Uterus (tissue), 4 donors: ENCODE measurements around the gene CCDC102B. TPM values are rescaled to one million over a fixed set of nuclear protein-coding genes. Genes with fewer than 3 reads are reported as not detected.

ENCODE experiments used
- DNase-seq, 2 donors: peaks; one replicate each; pipeline ENCODE4 v3.0.0-alpha.2; 2019 to 2020
- H3K27ac ChIP-seq, 2 donors: fragments of 200-600 bp; sonication (generic); 1 replicate in 1 of 2; 2 replicates in 1 of 2; pipeline ENCODE4 v1.5.1; 2016 to 2018
- H3K27me3 ChIP-seq, 2 donors: fragments of 200-600 bp; sonication (generic); one replicate each; pipeline ENCODE4 v1.5.1; 2018 to 2019; ENCODE audit warnings: control low read depth in 1 of 2
- H3K36me3 ChIP-seq, 2 donors: fragments of 200-600 bp; sonication (generic); one replicate each; pipeline ENCODE4 v1.5.1; 2019; ENCODE audit warnings: control low read depth in 1 of 2
- H3K4me1 ChIP-seq, 2 donors: fragments of 200-600 bp; sonication (generic); one replicate each; pipeline ENCODE4 v1.5.1; 2018 to 2019; ENCODE audit warnings: control low read depth in 1 of 2
- H3K4me3 ChIP-seq, 2 donors: fragments of 200-600 bp; sonication (generic); 1 replicate in 1 of 2; 2 replicates in 1 of 2; pipeline ENCODE4 v1.5.1; 2018 to 2019; ENCODE audit warnings: mild to moderate bottlenecking in 1 of 2
- H3K9me3 ChIP-seq, 2 donors: fragments of 200-600 bp; sonication (generic); one replicate each; pipeline ENCODE4 v1.5.1; 2019; ENCODE audit warnings: control low read depth in 1 of 2
- CTCF ChIP-seq, 4 experiments: fragments of 200-600 bp in 2 of 4; fragments of 450-650 bp in 2 of 4; sonication (generic) in 2 of 4; IDR thresholded peaks; one replicate each; pipeline ENCODE4 v1.5.1; 2016 to 2019; ENCODE audit warnings: antibody characterized with exemption in 4 of 4, mild to moderate bottlenecking in 2 of 4, moderate library complexity in 1 of 4
- POLR2A ChIP-seq, 2 donors: fragments of 450-650 bp; IDR thresholded peaks; one replicate each; pipeline ENCODE4 v1.6.1; 2016; ENCODE audit warnings: antibody characterized with exemption in 2 of 2, mild to moderate bottlenecking in 1 of 2, moderate library complexity in 1 of 2
- intact Hi-C: fragments of 100-400 bp; cut with DNase I; formaldehyde crosslinking; loops from one replicate; pipeline ENCODE4 v1.15.1; 2023; ENCODE audit warnings: low total_unique reads
- total RNA-seq, 4 donors: library from RNA; depleted of rRNA in 3 of 4; stranded (reverse); fragments of >200 nt in 3 of 4; gene quantifications; one replicate each; pipeline versions ENCODE4 v1.1.0 to v1.2.4, GENCODE V29; 2014 to 2023
- donor health status: DM: yes; HTN: yes; CAD: no.

CCDC102B gene
- total RNA-seq, 4 donors from 2014 or later, result 0.77 to 39.7 (median 3.2) TPM; not detected in 1

DNA sequence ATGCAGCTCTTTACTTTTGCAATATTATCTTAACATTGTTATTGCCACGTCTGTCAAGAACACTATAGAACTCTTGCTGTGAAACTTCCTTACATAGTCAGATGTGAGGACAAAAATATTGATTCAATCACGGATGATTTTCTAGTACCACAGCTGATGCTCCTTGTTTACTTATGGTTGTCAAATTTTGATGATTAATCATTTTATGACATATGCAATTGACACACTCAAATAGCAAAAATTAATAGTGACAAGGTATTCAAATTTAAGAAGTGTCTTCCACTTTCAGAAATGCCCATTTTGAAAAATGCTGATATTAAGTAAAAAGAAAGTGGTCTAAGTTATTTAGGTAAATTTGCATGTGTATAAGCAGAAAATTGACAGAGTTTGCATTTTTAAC is 284.0 kb downstream of the CCDC102B start:
- DNase-seq, result no peak
- H3K4me3 ChIP-seq, result no peak overlapping the region
- intact Hi-C loops, result no loop called here

DNA sequence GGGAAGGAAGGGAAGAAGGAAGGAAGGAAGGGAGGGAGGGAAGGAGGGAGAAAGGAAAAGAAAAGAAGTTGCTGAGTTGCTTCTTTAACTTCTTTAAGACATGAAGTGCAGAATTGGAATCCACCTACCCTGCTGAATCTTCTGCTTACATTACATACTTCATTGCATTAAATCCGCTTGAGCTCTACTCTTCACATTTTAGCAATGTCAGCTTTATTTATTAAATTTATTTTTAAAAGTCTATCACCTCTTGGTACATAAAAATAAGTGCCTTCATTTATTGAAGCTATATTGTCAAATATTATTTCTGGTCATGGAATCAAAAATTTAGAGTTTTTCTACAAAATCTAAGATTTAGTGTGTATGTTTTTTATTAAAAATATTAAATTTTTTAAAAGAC is 284.6 kb downstream of the CCDC102B start:
- Histone ChIP-seq H3K9me3 (no peaks in the 10 kb centered on the region), H3K27me3 (no peaks in the 10 kb centered on the region), H3K27ac (no peak overlapping the region), H3K4me3 (no peak overlapping the region), H3K36me3 (no peaks in the 10 kb centered on the region), H3K4me1 (no peaks in the 10 kb centered on the region)
- DNase-seq, result no peak
- TF ChIP-seq CTCF (IDR thresholded peaks at IDR 0.05) (no peak), POLR2A (IDR thresholded peaks at IDR 0.05) (no peak)
- intact Hi-C loops, result no loop called here

More for the DNA sequence above, 284.0 kb downstream of the CCDC102B start:
- no peak for TF ChIP-seq POLR2A (IDR thresholded peaks at IDR 0.05)
- TF ChIP-seq CTCF (IDR thresholded peaks at IDR 0.05), result no peak
- H3K36me3 ChIP-seq, result no peaks in the 10 kb centered on the region
- H3K9me3 ChIP-seq, result no peaks in the 10 kb centered on the region
- no peak overlapping the region for H3K27ac ChIP-seq
- no peaks in the 10 kb centered on the region for H3K27me3 ChIP-seq
- no peaks in the 10 kb centered on the region for H3K4me1 ChIP-seq

GRCh38 chr18:69085951-69086350 is 288.1 kb downstream of the CCDC102B start:
- Histone ChIP-seq H3K36me3 (no peaks in the 10 kb centered on the region), H3K9me3 (no peaks in the 10 kb centered on the region), H3K27me3 (no peaks in the 10 kb centered on the region), H3K4me1 (no peaks in the 10 kb centered on the region), H3K4me3 (no peak overlapping the region), H3K27ac (no peak overlapping the region)
- DNase-seq, result no peak
- TF ChIP-seq CTCF (IDR thresholded peaks at IDR 0.05) (no peak), POLR2A (IDR thresholded peaks at IDR 0.05) (no peak)
- intact Hi-C loops, result no loop called here

DNA sequence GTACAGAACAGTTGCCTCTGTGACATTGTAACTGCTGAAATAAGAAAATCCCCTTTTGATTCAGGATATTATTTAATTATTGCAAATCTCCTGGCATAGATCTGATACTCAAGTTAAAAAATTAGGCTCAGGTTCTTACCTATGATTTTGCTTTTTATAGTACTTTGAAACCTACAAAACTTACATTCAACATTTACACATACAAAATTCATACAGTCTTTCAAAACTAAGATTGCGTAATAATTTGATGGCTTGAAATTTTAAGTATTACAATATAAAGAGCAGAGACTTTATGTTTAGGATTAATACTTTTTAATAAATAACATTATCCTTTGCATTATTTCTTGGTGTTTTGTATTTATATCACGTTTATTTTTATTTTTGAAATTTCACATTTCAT is 291.1 kb downstream of the CCDC102B start:
- H3K9me3 ChIP-seq, result no peaks in the 10 kb centered on the region
- no peaks in the 10 kb centered on the region for H3K27me3 ChIP-seq
- no peaks in the 10 kb centered on the region for H3K4me1 ChIP-seq
- TF ChIP-seq CTCF (IDR thresholded peaks at IDR 0.05) (no peak), POLR2A (IDR thresholded peaks at IDR 0.05) (no peak)
- H3K27ac ChIP-seq, result no peak overlapping the region
- DNase-seq, result no peak
- no peaks in the 10 kb centered on the region for H3K36me3 ChIP-seq
- intact Hi-C loops, result no loop called here
- no peak overlapping the region for H3K4me3 ChIP-seq

DNA sequence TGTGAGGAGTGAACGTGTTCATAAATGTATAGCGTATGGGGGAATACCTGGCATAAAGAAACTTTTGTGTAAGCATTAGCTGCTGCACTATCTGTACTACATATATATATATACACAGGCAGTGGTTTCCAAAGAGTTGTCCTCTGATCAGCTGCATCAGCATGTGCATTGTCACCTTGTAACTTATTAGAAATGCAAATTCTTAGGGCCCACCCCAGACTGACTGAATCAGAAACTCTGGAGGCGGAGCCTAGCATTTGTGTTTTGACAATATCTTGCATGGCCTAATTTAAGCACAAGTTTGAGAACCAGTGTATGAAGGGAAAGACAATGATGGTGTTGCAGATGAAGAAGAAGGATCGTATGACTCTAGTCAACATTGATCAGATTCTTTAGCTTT is 299.5 kb downstream of the CCDC102B start:
- no peak overlapping the region for H3K4me3 ChIP-seq

More for the DNA sequence above, 299.5 kb downstream of the CCDC102B start:
- Histone ChIP-seq H3K9me3 (no peaks in the 10 kb centered on the region), H3K4me1 (no peaks in the 10 kb centered on the region), H3K27me3 (no peaks in the 10 kb centered on the region), H3K27ac (no peak overlapping the region), H3K36me3 (peaks cover 0 to 5% of the 10 kb centered on the region in 2 donors)
- intact Hi-C loops, result no loop called here
- TF ChIP-seq CTCF (IDR thresholded peaks at IDR 0.05), result no peak
- TF ChIP-seq POLR2A (IDR thresholded peaks at IDR 0.05), result no peak
- DNase-seq, result no peak
